Right lobe of liver (tissue), 6 donors: ENCODE results near the gene OR4D2. TPM values are rescaled to one million over a fixed set of nuclear protein-coding genes. Genes with fewer than 3 reads are reported as not detected.
A peak's percentile ranks its signal among the peaks of the same experiment; 100 is the strongest.

Source experiments
- ATAC-seq, 4 donors: fragments of 200-7000 bp; cut with Tn5 transposase; one replicate each; pipeline ENCODE4 v1.9.1; 2020; ENCODE audit warnings: mild to moderate bottlenecking in 4 of 4, moderate library complexity in 4 of 4
- DNase-seq, 3 donors: peaks; one replicate each; pipeline ENCODE4 v3.0.0-alpha.2; 2020
- H3K27ac ChIP-seq, 3 donors: fragments of 200-600 bp; one replicate each; pipeline ENCODE4 v1.8.0; 2022
- H3K27me3 ChIP-seq, 2 donors: fragments of 200-600 bp; one replicate each; pipeline ENCODE4 v1.8.0; 2022
- H3K36me3 ChIP-seq, 4 donors: fragments of 200-600 bp; sonication (generic) in 1 of 4; one replicate each; pipeline versions ENCODE4 v1.5.1 to v1.8.0; 2017 to 2022; ENCODE audit warnings: control low read depth in 1 of 4
- H3K4me1 ChIP-seq, 4 donors: fragments of 200-600 bp; sonication (generic) in 1 of 4; one replicate each; pipeline versions ENCODE4 v1.5.1 to v1.8.0; 2017 to 2022; ENCODE audit warnings: control low read depth in 1 of 4
- H3K4me3 ChIP-seq, 3 donors: fragments of 200-600 bp; one replicate each; pipeline ENCODE4 v1.8.0; 2022
- H3K9me3 ChIP-seq, 4 donors: fragments of 200-600 bp; sonication (generic) in 1 of 4; one replicate each; pipeline versions ENCODE4 v1.5.1 to v1.8.0; 2017 to 2022; ENCODE audit warnings: control low read depth in 1 of 4
- POLR2A ChIP-seq: fragments of 450-650 bp; IDR thresholded peaks from one replicate; pipeline ENCODE4 v1.6.1; 2017; ENCODE audit warnings: antibody characterized with exemption, mild to moderate bottlenecking
- WGBS: methylation state at CpG from one replicate; pipeline ENCODE4 v1.1.6; 2018; ENCODE audit warnings: low coverage, low lambda C conversion rate; ENCODE audit not compliant: insufficient coverage; ENCODE audit errors: missing lambda C conversion rate; 5-methylcytosine and 5-hydroxymethylcytosine counted together
- intact Hi-C, 2 donors: fragments of 100-400 bp; cut with DNase I; formaldehyde crosslinking; loops; one replicate each; pipeline versions ENCODE4 v1.11.2 to v1.14.1; 2022
- total RNA-seq, 6 experiments: library from RNA; depleted of rRNA in 2 of 6; stranded (reverse); fragments of >200 nt in 2 of 6; fragmentation: NEBNext Ultra II Directional in 3 of 6; extraction: Animal tissue kit (Norgen Biotek cat#: 25700) in 3 of 6; gene quantifications; one replicate each; pipeline versions ENCODE4 v1.1.0 to v1.2.4, GENCODE V29; 2016 to 2023
- TF ChIP-seq, protein P1 (sequence below), 4 donors: fragments of 200-600 bp in 3 of 4; fragments of 450-650 bp in 1 of 4; IDR thresholded peaks; one replicate each; pipeline versions ENCODE4 v1.5.1 to v1.8.0; 2016 to 2022; ENCODE audit warnings: antibody characterized with exemption in 4 of 4, mild to moderate bottlenecking in 2 of 4
- donor health status: DM: no; HTN: yes; CAD: no.
- donor health status: DM: no; HTN: no; CAD: no.
- donor health status: DM: no; HTN: no; CAD: no.
- donor health status: DM: no; HTN: yes; CAD: no.
- donor health status: DM: no; HTN: yes; CAD: no.

The OR4D2 gene
- total RNA-seq, 6 experiments from 2014 or later: not detected

DNA sequence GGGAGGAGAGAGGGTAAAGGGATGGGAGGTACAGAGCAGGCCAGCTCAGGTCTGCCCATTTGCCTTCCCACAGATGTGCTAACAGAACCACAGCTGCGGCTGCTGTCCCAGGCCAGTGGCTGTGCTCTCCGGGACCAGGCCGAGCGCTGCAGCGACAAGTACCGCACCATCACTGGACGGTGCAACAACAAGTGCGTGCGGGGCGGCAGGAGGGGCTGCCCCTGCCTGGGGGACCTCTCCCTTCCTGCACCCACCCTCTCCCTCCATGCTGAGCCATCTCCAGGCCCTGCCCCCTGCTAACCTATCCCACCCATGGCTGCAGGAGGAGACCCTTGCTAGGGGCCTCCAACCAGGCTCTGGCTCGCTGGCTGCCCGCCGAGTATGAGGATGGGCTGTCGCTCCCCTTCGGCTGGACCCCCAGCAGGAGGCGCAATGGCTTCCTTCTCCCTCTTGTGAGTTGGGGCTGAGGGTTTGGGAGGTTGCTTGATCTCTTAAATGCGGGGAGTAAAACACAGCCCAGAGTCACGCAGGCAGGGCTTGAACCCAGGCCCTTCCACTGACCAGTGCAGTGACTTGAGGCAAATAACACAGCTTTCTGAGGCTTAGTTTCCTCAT, 27.0 kb downstream of the OR4D2 start:
- no peak overlapping the region for H3K4me3 ChIP-seq

GRCh38 chr17:58195518-58196123, 28.8 kb downstream of the OR4D2 start:
- no peak for DNase-seq
- no peaks in the 10 kb centered on the region for H3K36me3 ChIP-seq
- no peak overlapping the region for H3K27ac ChIP-seq
- no peaks in the 10 kb centered on the region for H3K27me3 ChIP-seq
- no peak overlapping the region for H3K4me3 ChIP-seq
- TF ChIP-seq, protein P1, sequence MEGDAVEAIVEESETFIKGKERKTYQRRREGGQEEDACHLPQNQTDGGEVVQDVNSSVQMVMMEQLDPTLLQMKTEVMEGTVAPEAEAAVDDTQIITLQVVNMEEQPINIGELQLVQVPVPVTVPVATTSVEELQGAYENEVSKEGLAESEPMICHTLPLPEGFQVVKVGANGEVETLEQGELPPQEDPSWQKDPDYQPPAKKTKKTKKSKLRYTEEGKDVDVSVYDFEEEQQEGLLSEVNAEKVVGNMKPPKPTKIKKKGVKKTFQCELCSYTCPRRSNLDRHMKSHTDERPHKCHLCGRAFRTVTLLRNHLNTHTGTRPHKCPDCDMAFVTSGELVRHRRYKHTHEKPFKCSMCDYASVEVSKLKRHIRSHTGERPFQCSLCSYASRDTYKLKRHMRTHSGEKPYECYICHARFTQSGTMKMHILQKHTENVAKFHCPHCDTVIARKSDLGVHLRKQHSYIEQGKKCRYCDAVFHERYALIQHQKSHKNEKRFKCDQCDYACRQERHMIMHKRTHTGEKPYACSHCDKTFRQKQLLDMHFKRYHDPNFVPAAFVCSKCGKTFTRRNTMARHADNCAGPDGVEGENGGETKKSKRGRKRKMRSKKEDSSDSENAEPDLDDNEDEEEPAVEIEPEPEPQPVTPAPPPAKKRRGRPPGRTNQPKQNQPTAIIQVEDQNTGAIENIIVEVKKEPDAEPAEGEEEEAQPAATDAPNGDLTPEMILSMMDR (IDR thresholded peaks at IDR 0.05): no peak
- no peak for TF ChIP-seq POLR2A
- WGBS: 84% methylated on average over 5 of the region's 5 CpGs
- no peaks in the 10 kb centered on the region for H3K4me1 ChIP-seq
- intact Hi-C loops: no loop called here
- no peak for ATAC-seq
- H3K9me3 ChIP-seq: no peaks in the 10 kb centered on the region

More for the DNA sequence above, 27.0 kb downstream of the OR4D2 start:
- Histone ChIP-seq H3K9me3 (no peaks in the 10 kb centered on the region), H3K27ac (no peak overlapping the region), H3K36me3 (no peaks in the 10 kb centered on the region), H3K4me1 (no peaks in the 10 kb centered on the region), H3K27me3 (no peaks in the 10 kb centered on the region)
- TF ChIP-seq POLR2A: no peak
- TF ChIP-seq, protein P1 (IDR thresholded peaks at IDR 0.05): no peak
- no peak for DNase-seq
- intact Hi-C loops: no loop called here
- no peak for ATAC-seq
- WGBS: no CpG with 5 or more reads among the region's 18 CpGs

- no peaks in the 10 kb centered on the region for H3K4me1 ChIP-seq
- TF ChIP-seq, protein P1 (IDR thresholded peaks at IDR 0.05): no peak
- TF ChIP-seq POLR2A: no peak
- intact Hi-C loops: no loop called here
- ATAC-seq: no peak
- no peak overlapping the region for H3K27ac ChIP-seq
- H3K36me3 ChIP-seq: no peaks in the 10 kb centered on the region
- WGBS: 69% methylated on average over 3 of the region's 7 CpGs
- no peak for DNase-seq
- H3K9me3 ChIP-seq: no peaks in the 10 kb centered on the region
- no peak overlapping the region for H3K4me3 ChIP-seq
- no peaks in the 10 kb centered on the region for H3K27me3 ChIP-seq
Measured at GRCh38 chr17:58196610-58197009, 29.8 kb downstream of the OR4D2 start.

DNA sequence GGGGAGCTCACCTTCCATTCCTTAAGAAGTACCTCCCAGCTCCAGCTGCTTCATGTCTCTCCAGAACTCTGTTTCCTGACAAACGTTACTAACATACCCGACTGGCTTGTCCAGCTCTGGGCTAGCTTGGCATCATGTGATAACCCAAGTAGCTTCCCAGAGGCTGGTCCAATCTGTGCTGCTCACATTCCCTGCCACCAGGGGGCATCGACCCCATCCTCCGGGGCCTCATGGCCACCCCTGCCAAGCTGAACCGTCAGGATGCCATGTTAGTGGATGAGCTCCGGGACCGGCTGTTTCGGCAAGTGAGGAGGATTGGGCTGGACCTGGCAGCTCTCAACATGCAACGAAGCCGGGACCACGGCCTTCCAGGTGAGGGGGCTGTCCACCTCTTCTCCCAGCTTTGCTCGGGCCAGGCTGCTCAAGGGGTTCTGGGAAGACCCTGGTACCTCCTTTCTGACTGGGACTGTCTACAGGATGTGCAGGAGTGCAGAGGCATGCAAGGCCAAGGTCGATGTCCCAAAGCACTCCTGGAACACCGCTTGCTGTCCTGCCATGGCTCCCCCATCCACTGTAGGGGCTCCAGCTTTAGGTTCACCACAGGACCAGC, 33.3 kb downstream of the OR4D2 start:
- DNase-seq: peak in 2 of 3 donors; percentile 36 to 57

More for the DNA sequence above, 33.3 kb downstream of the OR4D2 start:
- Histone ChIP-seq H3K4me1 (no peaks in the 10 kb centered on the region), H3K36me3 (no peaks in the 10 kb centered on the region), H3K27me3 (no peaks in the 10 kb centered on the region), H3K4me3 (no peak overlapping the region), H3K9me3 (no peaks in the 10 kb centered on the region), H3K27ac (no peak overlapping the region)
- ATAC-seq: peak; percentile 64 to 79 (median 74)
- 44% methylated on average over 6 of the region's 14 CpGs for WGBS
- intact Hi-C loops: no loop called here
- TF ChIP-seq POLR2A: no peak
- TF ChIP-seq, protein P1 (IDR thresholded peaks at IDR 0.05): peak; percentile 26 to 53 (median 47)
